ENCODE results near the gene GATAD2B. TPM values are rescaled to one million over a fixed set of nuclear protein-coding genes. Genes with fewer than 3 reads are reported as not detected.

The GATAD2B gene
- total RNA-seq, 4 donors from 2014 or later: 16.8 to 26.5 (median 24.6) TPM

DNA sequence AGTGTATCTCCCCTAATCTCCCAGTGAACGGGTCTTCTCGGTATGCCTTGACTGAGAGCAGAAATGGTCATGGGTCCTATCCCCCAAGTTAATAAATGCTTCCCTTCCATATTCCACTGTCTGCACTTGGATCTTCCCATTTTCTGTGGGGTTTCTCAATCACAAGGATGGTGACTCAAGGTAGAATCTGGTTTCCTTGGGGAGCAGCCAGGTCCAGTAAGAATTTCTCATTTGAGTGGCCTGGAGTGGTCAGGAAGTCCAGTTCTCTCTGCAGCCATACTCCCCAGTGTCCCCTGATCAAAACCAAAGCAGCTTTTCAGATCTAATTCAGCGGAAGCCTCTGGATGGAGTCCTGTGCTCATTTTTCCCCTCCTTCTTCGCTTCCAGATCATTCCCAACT, 162.3 kb downstream of the GATAD2B start:
- Histone ChIP-seq H3K27me3 (no peaks in the 10 kb centered on the region), H3K4me3 (no peak overlapping the region), H3K27ac (no peak overlapping the region), H3K36me3 (peaks cover 2 to 99% (median 3%) of the 10 kb centered on the region in 3 donors), H3K9me3 (no peaks in the 10 kb centered on the region), H3K4me1 (peaks cover 0 to 18% (median 0%) of the 10 kb centered on the region in 4 donors)
- no peak for TF ChIP-seq EP300 (IDR thresholded peaks at IDR 0.05)
- TF ChIP-seq, protein P1, sequence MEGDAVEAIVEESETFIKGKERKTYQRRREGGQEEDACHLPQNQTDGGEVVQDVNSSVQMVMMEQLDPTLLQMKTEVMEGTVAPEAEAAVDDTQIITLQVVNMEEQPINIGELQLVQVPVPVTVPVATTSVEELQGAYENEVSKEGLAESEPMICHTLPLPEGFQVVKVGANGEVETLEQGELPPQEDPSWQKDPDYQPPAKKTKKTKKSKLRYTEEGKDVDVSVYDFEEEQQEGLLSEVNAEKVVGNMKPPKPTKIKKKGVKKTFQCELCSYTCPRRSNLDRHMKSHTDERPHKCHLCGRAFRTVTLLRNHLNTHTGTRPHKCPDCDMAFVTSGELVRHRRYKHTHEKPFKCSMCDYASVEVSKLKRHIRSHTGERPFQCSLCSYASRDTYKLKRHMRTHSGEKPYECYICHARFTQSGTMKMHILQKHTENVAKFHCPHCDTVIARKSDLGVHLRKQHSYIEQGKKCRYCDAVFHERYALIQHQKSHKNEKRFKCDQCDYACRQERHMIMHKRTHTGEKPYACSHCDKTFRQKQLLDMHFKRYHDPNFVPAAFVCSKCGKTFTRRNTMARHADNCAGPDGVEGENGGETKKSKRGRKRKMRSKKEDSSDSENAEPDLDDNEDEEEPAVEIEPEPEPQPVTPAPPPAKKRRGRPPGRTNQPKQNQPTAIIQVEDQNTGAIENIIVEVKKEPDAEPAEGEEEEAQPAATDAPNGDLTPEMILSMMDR (IDR thresholded peaks at IDR 0.05): no peak
- no peak for TF ChIP-seq POLR2A (IDR thresholded peaks at IDR 0.05)
- no peak for DNase-seq (ENCODE audit: low spot score in 2 of 2)
- WGBS, 2 donors: 90 to 96% methylated on average over 4 of the region's 4 CpGs

Small RNAs within 50 kb of the gene (small RNA-seq; reads per million reads assigned to genes)
- not detected for gene AL831737.1
- not detected for gene MIR6737
- gene RF00019: not detected

Other genes starting within 250 kb of the GATAD2B start
- gene NPR1, start 244.3 kb downstream of the GATAD2B start, total RNA-seq: 10 to 100 TPM; 36.9 to 87.5 (median 58.4) TPM
- 10 to 100 TPM; 66.6 to 79.5 (median 71.3) TPM for gene INTS3, start 194.9 kb downstream of the GATAD2B start, total RNA-seq
- 10 to 100 TPM; 38.5 to 89.4 (median 59.2) TPM for gene SLC27A3, start 147.6 kb downstream of the GATAD2B start, total RNA-seq
- gene DENND4B, start 23.7 kb upstream of the GATAD2B start, total RNA-seq: 10 to 100 TPM; 42.8 to 78.0 (median 56.7) TPM
- 10 to 100 TPM; 17.4 to 43.7 (median 23.4) TPM for gene CRTC2, start 35.6 kb upstream of the GATAD2B start, total RNA-seq
- gene SLC39A1, start 40.6 kb upstream of the GATAD2B start, total RNA-seq: 100 to 1,000 TPM in 1 of 4 donors, 10 to 100 TPM in 3; 81.0 to 157 (median 92.4) TPM
- 10 to 100 TPM; 10.2 to 17.5 (median 11.4) TPM for gene CREB3L4, start 44.9 kb upstream of the GATAD2B start, total RNA-seq
- gene JTB, start 54.7 kb upstream of the GATAD2B start, total RNA-seq: 100 to 1,000 TPM; 149 to 289 (median 241) TPM
- 10 to 100 TPM; 23.0 to 60.3 (median 32.0) TPM for gene RAB13, start 63.4 kb upstream of the GATAD2B start, total RNA-seq
- 1,000 to 10,000 TPM; 1,383 to 1,928 (median 1,729) TPM for gene RPS27, start 67.8 kb upstream of the GATAD2B start, total RNA-seq
- gene NUP210L, start 232.1 kb upstream of the GATAD2B start, total RNA-seq: under 1 TPM in 3 of 4 donors, not detected in 1; under 0.01 to 0.30 (median 0.21) TPM